ENCODE data around the gene TNNI2. TPM values are rescaled to one million over a fixed set of nuclear protein-coding genes. Genes with fewer than 3 reads are reported as not detected.

Gene TNNI2
- total and polyA plus RNA-seq, 11 donors = 0.22 to 3.3 (median 0.72) TPM; not detected in 8

DNA sequence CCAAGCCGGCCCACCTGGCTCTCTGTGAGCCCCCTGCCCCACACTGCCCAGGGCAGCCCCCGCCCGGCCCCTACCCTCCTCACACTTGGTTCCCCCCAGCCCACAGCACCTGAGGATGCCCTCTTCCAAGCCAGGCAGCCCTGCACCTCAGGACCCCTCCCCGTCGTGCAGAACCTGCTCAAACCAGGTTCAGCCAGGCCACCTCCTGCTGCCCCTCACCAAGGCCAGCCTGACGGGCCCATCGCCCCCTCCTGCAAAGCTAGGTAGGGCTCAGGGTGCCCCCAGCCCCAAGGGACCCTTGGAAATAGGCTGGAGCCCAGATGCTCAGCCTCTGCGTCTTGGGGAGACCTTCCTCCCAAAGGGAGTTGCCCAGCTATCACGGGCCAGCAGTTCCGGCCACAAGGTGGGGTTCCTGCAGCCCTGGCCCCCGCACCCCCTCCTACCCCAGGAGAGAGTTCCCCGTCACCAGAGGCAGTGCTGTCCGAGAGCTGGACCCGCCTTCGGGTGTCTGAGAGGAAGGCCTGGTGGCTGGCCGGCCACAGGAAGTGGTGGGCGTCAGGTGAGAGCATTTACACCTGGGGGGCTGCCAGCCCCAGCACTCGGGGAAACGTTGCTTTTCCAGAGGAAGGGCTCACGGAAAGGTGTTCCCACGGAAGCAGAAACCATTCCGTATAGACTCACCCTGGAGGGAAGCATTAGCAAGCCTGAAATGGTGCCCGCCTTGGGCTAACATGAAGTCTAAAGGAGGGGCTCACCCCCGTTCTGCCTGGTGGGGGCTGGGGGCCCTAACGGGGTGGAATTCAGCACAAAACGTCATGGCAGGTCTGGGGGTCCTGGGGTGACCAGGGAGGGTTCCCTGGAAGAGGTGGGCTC lies 7.2 kb upstream of the TNNI2 start:
- Histone ChIP-seq H3K27me3 (peaks cover 0 to 18% (median 0%) of the 10 kb centered on the region in 9 donors), H3K27ac (no peak overlapping the region), H3K9me3 (no peaks in the 10 kb centered on the region), H3K4me3 (no peak overlapping the region), H3K4me1 (peaks cover 0 to 22% (median 14%) of the 10 kb centered on the region in 12 donors), H3K36me3 (no peaks in the 10 kb centered on the region)
- DNase-seq (peak in 3 of 5 donors; percentile 22 to 36 (median 26)), ATAC-seq (no peak)
- intact Hi-C loops (cut with DNase I) = loop anchor here (1.0 to 5.0 kb wide), 10 partner anchors 136 to 321 kb away; no protein-coding TSS in a partner anchor
- TF ChIP-seq, protein P1, sequence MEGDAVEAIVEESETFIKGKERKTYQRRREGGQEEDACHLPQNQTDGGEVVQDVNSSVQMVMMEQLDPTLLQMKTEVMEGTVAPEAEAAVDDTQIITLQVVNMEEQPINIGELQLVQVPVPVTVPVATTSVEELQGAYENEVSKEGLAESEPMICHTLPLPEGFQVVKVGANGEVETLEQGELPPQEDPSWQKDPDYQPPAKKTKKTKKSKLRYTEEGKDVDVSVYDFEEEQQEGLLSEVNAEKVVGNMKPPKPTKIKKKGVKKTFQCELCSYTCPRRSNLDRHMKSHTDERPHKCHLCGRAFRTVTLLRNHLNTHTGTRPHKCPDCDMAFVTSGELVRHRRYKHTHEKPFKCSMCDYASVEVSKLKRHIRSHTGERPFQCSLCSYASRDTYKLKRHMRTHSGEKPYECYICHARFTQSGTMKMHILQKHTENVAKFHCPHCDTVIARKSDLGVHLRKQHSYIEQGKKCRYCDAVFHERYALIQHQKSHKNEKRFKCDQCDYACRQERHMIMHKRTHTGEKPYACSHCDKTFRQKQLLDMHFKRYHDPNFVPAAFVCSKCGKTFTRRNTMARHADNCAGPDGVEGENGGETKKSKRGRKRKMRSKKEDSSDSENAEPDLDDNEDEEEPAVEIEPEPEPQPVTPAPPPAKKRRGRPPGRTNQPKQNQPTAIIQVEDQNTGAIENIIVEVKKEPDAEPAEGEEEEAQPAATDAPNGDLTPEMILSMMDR (IDR thresholded peaks at IDR 0.05) = no peak
- no peak for TF ChIP-seq POLR2A (IDR thresholded peaks at IDR 0.05)
- 56 to 74% (median 71%) methylated on average over 15 to 26 of the region's 26 CpGs for WGBS, 4 donors

DNA sequence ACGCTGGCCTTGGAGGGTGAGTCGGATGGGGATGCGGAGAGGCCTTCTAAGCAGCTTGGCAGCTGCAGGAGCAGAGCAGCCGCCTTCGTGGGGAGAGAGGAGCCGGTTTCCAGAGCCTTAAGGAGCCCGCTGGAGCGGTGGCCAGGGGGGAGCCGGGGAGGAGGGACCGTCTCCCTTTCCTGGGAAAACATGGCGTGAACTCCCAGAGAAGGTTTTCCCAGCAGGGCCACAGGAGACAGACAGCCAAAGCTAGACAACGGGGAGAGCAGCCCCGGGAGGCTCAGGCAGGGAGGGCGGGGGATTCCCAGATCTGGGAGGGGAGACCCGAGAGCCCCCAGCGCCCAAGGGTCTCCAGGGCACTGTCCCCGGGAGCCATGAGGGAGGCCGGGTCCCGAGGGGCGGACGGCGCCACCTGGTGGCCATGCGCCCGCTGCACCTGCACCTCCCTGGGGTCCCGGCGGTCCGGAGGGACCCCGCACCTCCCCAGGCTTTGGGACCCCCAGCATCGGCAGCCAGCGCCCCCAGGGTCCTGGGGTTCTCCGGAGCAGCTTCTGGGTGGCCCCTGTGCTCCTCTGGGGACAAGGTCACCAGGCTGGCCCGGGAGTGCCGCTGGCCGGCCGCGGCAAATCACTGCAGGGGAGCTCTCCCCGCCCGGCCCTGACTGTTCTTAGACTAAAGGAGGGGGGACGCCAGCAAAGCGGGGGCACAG lies 6.4 kb upstream of the TNNI2 start:
- DNase-seq (peak in 4 of 5 donors; percentile 52 to 80 (median 60)), ATAC-seq (peak; percentile 74 to 83 (median 80))
- peaks cover 0 to 15% (median 7%) of the 10 kb centered on the region in 12 donors for H3K4me1 ChIP-seq
- peak in 1 of 2 donors; percentile 18 for TF ChIP-seq POLR2A (IDR thresholded peaks at IDR 0.05)
- TF ChIP-seq, protein P1 (IDR thresholded peaks at IDR 0.05) = peak in 11 of 12 donors; percentile 95 to 100 (median 98)
- H3K36me3 ChIP-seq = no peaks in the 10 kb centered on the region
- intact Hi-C loops (cut with DNase I) = loop anchor here (1.0 to 5.0 kb wide), 10 partner anchors 137 to 320 kb away; no protein-coding TSS in a partner anchor
- H3K27ac ChIP-seq = no peak overlapping the region
- 13 to 21% (median 14%) methylated on average over 23 to 40 of the region's 40 CpGs for WGBS, 4 donors
- H3K27me3 ChIP-seq = peaks cover 0 to 18% (median 0%) of the 10 kb centered on the region in 9 donors
- H3K9me3 ChIP-seq = no peaks in the 10 kb centered on the region
- peak overlapping the region in 9 of 12 donors; percentile 5 to 40 (median 28) for H3K4me3 ChIP-seq

DNA sequence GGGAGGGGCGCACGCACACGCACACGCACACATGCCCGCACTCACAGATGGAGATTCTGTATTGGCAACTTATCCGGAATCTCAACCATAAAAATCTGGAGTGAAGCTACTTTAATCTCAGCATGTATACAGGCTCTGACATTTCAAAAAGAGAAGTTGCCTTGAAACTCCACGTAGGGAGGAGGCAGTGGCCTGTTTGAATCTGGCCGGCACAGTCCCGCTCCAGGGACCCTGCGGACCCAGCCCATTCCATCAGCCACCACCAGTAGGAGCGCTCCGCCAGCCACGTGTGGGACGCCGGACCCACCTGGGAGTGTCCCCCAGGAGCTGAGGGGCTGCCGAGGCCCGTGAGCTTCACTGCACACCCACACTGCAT lies 5.9 kb upstream of the TNNI2 start:
- peak overlapping the region in 5 of 12 donors; percentile 13 to 35 (median 28) for H3K4me3 ChIP-seq
- H3K27ac ChIP-seq = no peak overlapping the region
- 58 to 62% (median 60%) methylated on average over 14 to 17 of the region's 17 CpGs for WGBS, 4 donors
- TF ChIP-seq, protein P1 (IDR thresholded peaks at IDR 0.05) = no peak
- TF ChIP-seq POLR2A (IDR thresholded peaks at IDR 0.05) = no peak
- no peaks in the 10 kb centered on the region for H3K9me3 ChIP-seq
- no peaks in the 10 kb centered on the region for H3K36me3 ChIP-seq
- intact Hi-C loops (cut with DNase I) = loop anchor here (1.0 to 5.0 kb wide), 10 partner anchors 138 to 319 kb away; no protein-coding TSS in a partner anchor
- ATAC-seq (no peak), DNase-seq (peak in 3 of 5 donors; percentile 16 to 47 (median 25))
- H3K4me1 ChIP-seq = peaks cover 0 to 17% (median 8%) of the 10 kb centered on the region in 12 donors
- H3K27me3 ChIP-seq = peaks cover 0 to 18% (median 0%) of the 10 kb centered on the region in 9 donors

Data from heart left ventricle (tissue), 16 donors.